Measurements from ENCODE around the gene GSK3A. TPM values are rescaled to one million over a fixed set of nuclear protein-coding genes. Genes with fewer than 3 reads are reported as not detected.

Gene GSK3A
- total RNA-seq, 1 experiment from 2014 or later = 46.0 TPM

DNA sequence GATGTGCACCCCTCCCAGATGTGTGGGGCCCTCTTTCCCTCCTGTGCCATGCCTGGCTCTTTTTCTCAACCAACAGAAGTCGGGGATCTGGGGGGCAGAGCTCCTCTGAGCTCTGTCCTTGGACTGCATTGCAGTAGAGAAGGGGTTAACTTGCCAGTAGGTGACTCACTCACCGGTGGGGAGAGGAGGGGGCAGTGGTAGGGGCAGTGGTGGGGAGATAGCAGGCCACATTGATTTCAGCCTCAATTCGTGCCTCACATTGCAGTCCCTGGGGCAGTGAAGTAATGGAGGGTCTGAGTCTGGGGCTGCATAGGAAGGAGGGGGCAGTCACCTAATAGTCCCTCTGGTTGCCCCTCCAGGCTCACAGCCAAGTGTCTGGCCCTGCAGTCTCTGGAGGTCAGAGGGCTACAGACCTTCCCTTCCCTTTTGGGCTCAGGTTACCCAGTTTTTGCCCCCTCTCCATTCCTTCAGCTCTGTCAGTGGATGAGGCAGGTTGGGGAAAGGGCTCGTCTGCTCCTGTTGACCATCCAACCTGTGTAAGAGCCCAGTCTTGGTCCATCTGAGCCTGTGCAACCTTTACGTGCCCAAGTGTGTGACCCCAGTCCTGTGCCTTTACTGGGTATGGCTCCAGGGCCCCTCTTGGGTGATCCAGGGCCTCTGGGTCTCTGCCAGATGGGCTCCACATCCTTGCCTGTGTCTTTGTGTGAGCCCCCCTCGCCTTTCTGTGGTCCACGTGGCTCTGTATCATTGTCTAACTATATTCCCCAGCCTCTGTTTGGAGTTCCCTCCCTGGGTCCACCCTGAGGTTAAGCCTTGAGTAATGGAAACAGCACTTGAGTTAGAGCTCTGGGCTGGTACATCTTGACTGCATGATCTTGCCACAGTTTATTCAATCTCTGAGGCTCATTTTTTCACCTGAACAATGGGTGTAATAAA is 39.7 kb upstream of the GSK3A start:
- intact Hi-C loops (cut with micrococcal nuclease; ENCODE audit: unreplicated experiment) = loop anchor here (5.0 kb wide), 1 partner anchor 35 kb away; no protein-coding TSS in a partner anchor
- ATAC-seq (no peak), DNase-seq (ENCODE audit: low read depth, low spot score) (no peak)
- in situ Hi-C loops (cut with HindIII; ENCODE audit: low pct_unique_long_range_greater_than_20kb, low sequenced_read_pairs) = no loop called here
- Histone ChIP-seq H3K36me3 (ENCODE audit: control insufficient read depth, insufficient read depth, low read length) (no peaks in the 10 kb centered on the region; the same call in 1 of the 2 replicates), H3K4me3 (ENCODE audit: low read depth in 2 of 2, low read length in 2 of 2) (peak overlapping the region in 1 of 2 experiments; percentile 40; a peak in 2 of 4 replicates), H3K27ac (ENCODE audit: low read length) (peak overlapping the region; percentile 92), H3K4me1 (ENCODE audit: control insufficient read depth, insufficient read depth, low read length) (peaks cover 52% of the 10 kb centered on the region), H3K27me3 (ENCODE audit: control insufficient read depth, insufficient read depth, low read length) (no peaks in the 10 kb centered on the region), H3K9me3 (ENCODE audit: control insufficient read depth, insufficient read depth, low read depth, low read length) (no peaks in the 10 kb centered on the region)
- TF ChIP-seq SIN3A (IDR thresholded peaks at IDR 0.05; ENCODE audit: borderline replicate concordance, insufficient read depth, low read depth, low read length) (no peak), POLR2AphosphoS5 (IDR thresholded peaks at IDR 0.05; ENCODE audit: low read depth, low read length) (no peak), REST (IDR thresholded peaks at IDR 0.05; ENCODE audit: insufficient read depth in 1 of 2, low read depth in 2 of 2, low read length in 1 of 2) (no peak), TCF7L2 (IDR thresholded peaks at IDR 0.05; ENCODE audit: low read depth, low read length) (no peak), CTCF (IDR thresholded peaks at IDR 0.05) (no peak)
- CTCF ChIA-PET = no interaction called here
- POLR2A ChIA-PET = interaction anchor here (0.5 to 0.7 kb wide), 3 partner anchors 10 to 1758 kb away, joined by 3 to 5 read pairs (median 5); no protein-coding TSS in a partner anchor
- BruUV-seq (replicated peaks) = no TSS peak

- TF ChIP-seq POLR2AphosphoS5 (IDR thresholded peaks at IDR 0.05; ENCODE audit: low read depth, low read length) = no peak
- no peak for TF ChIP-seq CTCF (IDR thresholded peaks at IDR 0.05)
- no peak for TF ChIP-seq TCF7L2 (IDR thresholded peaks at IDR 0.05; ENCODE audit: low read depth, low read length)
- TF ChIP-seq SIN3A (IDR thresholded peaks at IDR 0.05; ENCODE audit: borderline replicate concordance, insufficient read depth, low read depth, low read length) = no peak
- TF ChIP-seq REST (IDR thresholded peaks at IDR 0.05; ENCODE audit: insufficient read depth in 1 of 2, low read depth in 2 of 2, low read length in 1 of 2) = no peak
- Histone ChIP-seq H3K9me3 (ENCODE audit: control insufficient read depth, insufficient read depth, low read depth, low read length) (no peaks in the 10 kb centered on the region), H3K27me3 (ENCODE audit: control insufficient read depth, insufficient read depth, low read length) (no peaks in the 10 kb centered on the region), H3K4me1 (ENCODE audit: control insufficient read depth, insufficient read depth, low read length) (peaks cover 51% of the 10 kb centered on the region), H3K4me3 (ENCODE audit: low read depth in 2 of 2, low read length in 2 of 2) (peak overlapping the region; percentile 40 to 58), H3K27ac (ENCODE audit: low read length) (peak overlapping the region; percentile 92), H3K36me3 (ENCODE audit: control insufficient read depth, insufficient read depth, low read length) (no peaks in the 10 kb centered on the region)
- POLR2A ChIA-PET = interaction anchor here (0.6 kb wide), 1 partner anchor 31 kb away, joined by 5 read pairs; no protein-coding TSS in a partner anchor
- CTCF ChIA-PET = interaction anchor here (2.6 kb wide), 1 partner anchor 35 kb away, joined by 38 read pairs; no protein-coding TSS in a partner anchor
- no peak for ATAC-seq
- BruUV-seq (replicated peaks) = no TSS peak
- DNase-seq (ENCODE audit: low read depth, low spot score) = no peak
- intact Hi-C loops (cut with micrococcal nuclease; ENCODE audit: unreplicated experiment) (loop anchor here (5.0 kb wide), 1 partner anchor 34 kb away; no protein-coding TSS in a partner anchor), in situ Hi-C loops (cut with HindIII; ENCODE audit: low pct_unique_long_range_greater_than_20kb, low sequenced_read_pairs) (no loop called here)
Measured at GRCh38 chr19:42281146-42281826, 38.9 kb upstream of the GSK3A start.

Measured in Panc1 (cell line).